Smooth muscle cell (in vitro differentiated cells): ENCODE measurements around the gene TYSND1. TPM values are rescaled to one million over a fixed set of nuclear protein-coding genes. Genes with fewer than 3 reads are reported as not detected.

Experiments used
- DNase-seq: peaks from one replicate; lab custom pipeline; 2025; ENCODE audit not compliant: unreplicated experiment; lab: John Stamatoyannopoulos, UW
- H2AFZ ChIP-seq: fragments of 200-600 bp; sonication (generic); 2 replicates; pipeline ENCODE4 v1.6.0; 2016; ENCODE audit warnings: antibody characterized with exemption, low read depth, mild to moderate bottlenecking
- H3F3A ChIP-seq: fragments of 200-600 bp; sonication (generic); 2 replicates; pipeline ENCODE4 v1.6.0; 2017; ENCODE audit warnings: antibody characterized with exemption, low read depth
- H3K27ac ChIP-seq: fragments of 200-600 bp; sonication (generic); 2 replicates; pipeline ENCODE4 v1.5.1; 2016; ENCODE audit warnings: low read depth, mild to moderate bottlenecking
- H3K27me3 ChIP-seq: fragments of 200-600 bp; sonication (generic); 2 replicates; pipeline ENCODE4 v1.6.1; 2016; ENCODE audit warnings: low read depth, mild to moderate bottlenecking
- H3K36me3 ChIP-seq: fragments of 200-600 bp; sonication (generic); 2 replicates; pipeline ENCODE4 v1.5.1; 2016; ENCODE audit warnings: low read depth
- H3K4me1 ChIP-seq: fragments of 200-600 bp; sonication (generic); 2 replicates; pipeline ENCODE4 v1.5.1; 2016; ENCODE audit warnings: low read depth
- H3K4me2 ChIP-seq: fragments of 200-600 bp; sonication (generic); 2 replicates; pipeline ENCODE4 v1.6.0; 2016; ENCODE audit warnings: mild to moderate bottlenecking
- H3K4me3 ChIP-seq: fragments of 200-600 bp; sonication (generic); 2 replicates; pipeline ENCODE4 v1.5.1; 2016; ENCODE audit warnings: mild to moderate bottlenecking
- H3K79me2 ChIP-seq: fragments of 200-600 bp; sonication (generic); 2 replicates; pipeline ENCODE4 v1.6.0; 2016; ENCODE audit warnings: low read depth, mild to moderate bottlenecking
- H3K9ac ChIP-seq: fragments of 200-600 bp; sonication (generic); 2 replicates; pipeline ENCODE4 v1.6.0; 2016; ENCODE audit warnings: low read depth
- H3K9me3 ChIP-seq: fragments of 200-600 bp; sonication (generic); replicated peaks from 2 replicates; pipeline ENCODE4 v1.5.1; 2016; ENCODE audit warnings: low read depth
- H4K20me1 ChIP-seq: fragments of 200-600 bp; sonication (generic); 2 replicates; pipeline ENCODE4 v1.6.0; 2016; ENCODE audit warnings: low read depth
- WGBS: methylation state at CpG from one replicate; pipeline ENCODE4 v1.1.7; 2016; ENCODE audit warnings: low lambda C conversion rate; 5-methylcytosine and 5-hydroxymethylcytosine counted together
- polyA plus RNA-seq: library from polyadenylated mRNA; unstranded; fragments of >200 nt; fragmentation: Nextera tagmentation; extraction: Ambion mirVana; gene quantifications from 2 replicates; pipeline ENCODE4 v1.2.1, GENCODE V29; 2016
- total RNA-seq: library from RNA; depleted of rRNA; stranded (reverse); fragments of >200 nt; gene quantifications from 2 replicates; pipeline ENCODE4 v1.2.3, GENCODE V29; 2014
- TF ChIP-seq, protein P1 (sequence below): fragments of 200-600 bp; sonication (generic); IDR thresholded peaks from 2 replicates; pipeline ENCODE4 v1.5.1; 2017; ENCODE audit warnings: borderline replicate concordance, mild to moderate bottlenecking, antibody characterized with exemption; ENCODE audit not compliant: insufficient read depth, poor library complexity, severe bottlenecking

Gene TYSND1
- total and polyA plus RNA-seq, 2 experiments from 2014 or later, result 4.5 to 4.9 TPM

DNA sequence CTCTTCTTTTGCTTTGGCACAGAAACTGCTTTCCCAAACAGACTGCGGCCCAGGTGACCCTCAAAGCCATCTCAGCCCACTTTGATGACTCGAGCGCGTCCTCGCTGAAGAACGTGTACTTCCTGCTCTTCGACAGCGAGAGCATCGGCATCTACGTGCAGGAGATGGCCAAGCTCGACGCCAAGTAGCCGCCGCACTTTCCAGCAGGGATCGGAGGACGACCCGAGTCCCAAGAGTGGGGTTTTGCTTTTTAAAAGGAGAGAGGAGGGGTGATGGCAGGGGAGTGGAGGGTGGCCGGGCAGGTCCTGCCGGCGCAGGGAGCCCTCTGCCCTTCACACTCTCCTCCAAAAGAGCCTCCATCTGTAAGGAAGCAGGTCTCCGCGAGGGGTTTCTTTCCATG is 35.0 kb downstream of the TYSND1 start:
- no peaks in the 10 kb centered on the region for H3K79me2 ChIP-seq
- H3K4me1 ChIP-seq, result no peaks in the 10 kb centered on the region
- TF ChIP-seq, protein P1, sequence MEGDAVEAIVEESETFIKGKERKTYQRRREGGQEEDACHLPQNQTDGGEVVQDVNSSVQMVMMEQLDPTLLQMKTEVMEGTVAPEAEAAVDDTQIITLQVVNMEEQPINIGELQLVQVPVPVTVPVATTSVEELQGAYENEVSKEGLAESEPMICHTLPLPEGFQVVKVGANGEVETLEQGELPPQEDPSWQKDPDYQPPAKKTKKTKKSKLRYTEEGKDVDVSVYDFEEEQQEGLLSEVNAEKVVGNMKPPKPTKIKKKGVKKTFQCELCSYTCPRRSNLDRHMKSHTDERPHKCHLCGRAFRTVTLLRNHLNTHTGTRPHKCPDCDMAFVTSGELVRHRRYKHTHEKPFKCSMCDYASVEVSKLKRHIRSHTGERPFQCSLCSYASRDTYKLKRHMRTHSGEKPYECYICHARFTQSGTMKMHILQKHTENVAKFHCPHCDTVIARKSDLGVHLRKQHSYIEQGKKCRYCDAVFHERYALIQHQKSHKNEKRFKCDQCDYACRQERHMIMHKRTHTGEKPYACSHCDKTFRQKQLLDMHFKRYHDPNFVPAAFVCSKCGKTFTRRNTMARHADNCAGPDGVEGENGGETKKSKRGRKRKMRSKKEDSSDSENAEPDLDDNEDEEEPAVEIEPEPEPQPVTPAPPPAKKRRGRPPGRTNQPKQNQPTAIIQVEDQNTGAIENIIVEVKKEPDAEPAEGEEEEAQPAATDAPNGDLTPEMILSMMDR, result no peak
- no peak overlapping the region for H3K9ac ChIP-seq
- 98% methylated on average over 22 of the region's 22 CpGs for WGBS
- H3K27me3 ChIP-seq, result no peaks in the 10 kb centered on the region
- no peaks in the 10 kb centered on the region for H3F3A ChIP-seq
- H3K27ac ChIP-seq, result no peak overlapping the region
- H3K4me3 ChIP-seq, result no peak overlapping the region
- no peaks in the 10 kb centered on the region for H3K9me3 ChIP-seq
- no peak overlapping the region for H3K4me2 ChIP-seq
- H2AFZ ChIP-seq, result no peak overlapping the region
- H4K20me1 ChIP-seq, result no peaks in the 10 kb centered on the region
- no peaks in the 10 kb centered on the region for H3K36me3 ChIP-seq
- DNase-seq, result no peak

DNA sequence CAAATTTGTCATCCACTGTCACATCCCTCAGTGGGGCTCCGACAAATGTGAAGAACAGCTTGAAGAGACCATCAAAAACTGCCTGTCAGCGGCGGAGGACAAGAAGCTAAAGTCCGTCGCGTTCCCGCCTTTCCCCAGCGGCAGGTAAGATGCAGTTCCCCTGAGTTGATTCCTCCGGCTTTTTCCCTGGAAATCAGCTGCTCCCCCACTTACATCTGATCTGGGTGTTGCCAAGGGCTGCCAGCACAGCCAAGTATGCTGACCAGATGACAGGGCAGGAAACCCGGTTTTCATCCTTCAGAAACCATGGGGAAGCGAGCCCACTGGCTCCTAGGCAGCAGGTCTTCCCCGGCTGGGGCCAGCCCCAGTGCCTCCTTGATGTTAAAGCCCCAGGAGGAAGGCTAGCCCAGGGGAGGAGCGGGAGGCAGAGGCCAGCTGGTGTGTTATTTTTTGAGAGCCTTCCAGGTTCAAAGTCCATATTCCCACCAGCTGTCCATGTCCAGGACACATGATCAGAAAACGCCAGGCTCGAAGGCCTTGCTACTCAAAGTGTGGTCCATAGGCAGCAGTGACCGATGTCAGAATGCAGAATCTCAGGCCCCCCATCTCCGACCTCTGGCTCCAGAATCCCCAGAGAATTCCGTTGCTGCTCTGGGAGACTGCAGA is 37.3 kb downstream of the TYSND1 start:
- TF ChIP-seq, protein P1, result no peak
- Histone ChIP-seq H2AFZ (no peak overlapping the region), H3K9me3 (no peaks in the 10 kb centered on the region), H3K27ac (no peak overlapping the region), H3K36me3 (no peaks in the 10 kb centered on the region), H3F3A (no peaks in the 10 kb centered on the region), H3K4me3 (no peak overlapping the region), H3K27me3 (no peaks in the 10 kb centered on the region), H3K79me2 (no peaks in the 10 kb centered on the region), H3K4me2 (no peak overlapping the region), H3K4me1 (no peaks in the 10 kb centered on the region), H4K20me1 (no peaks in the 10 kb centered on the region), H3K9ac (no peak overlapping the region)
- DNase-seq, result no peak
- 96% methylated on average over 18 of the region's 18 CpGs for WGBS

DNA sequence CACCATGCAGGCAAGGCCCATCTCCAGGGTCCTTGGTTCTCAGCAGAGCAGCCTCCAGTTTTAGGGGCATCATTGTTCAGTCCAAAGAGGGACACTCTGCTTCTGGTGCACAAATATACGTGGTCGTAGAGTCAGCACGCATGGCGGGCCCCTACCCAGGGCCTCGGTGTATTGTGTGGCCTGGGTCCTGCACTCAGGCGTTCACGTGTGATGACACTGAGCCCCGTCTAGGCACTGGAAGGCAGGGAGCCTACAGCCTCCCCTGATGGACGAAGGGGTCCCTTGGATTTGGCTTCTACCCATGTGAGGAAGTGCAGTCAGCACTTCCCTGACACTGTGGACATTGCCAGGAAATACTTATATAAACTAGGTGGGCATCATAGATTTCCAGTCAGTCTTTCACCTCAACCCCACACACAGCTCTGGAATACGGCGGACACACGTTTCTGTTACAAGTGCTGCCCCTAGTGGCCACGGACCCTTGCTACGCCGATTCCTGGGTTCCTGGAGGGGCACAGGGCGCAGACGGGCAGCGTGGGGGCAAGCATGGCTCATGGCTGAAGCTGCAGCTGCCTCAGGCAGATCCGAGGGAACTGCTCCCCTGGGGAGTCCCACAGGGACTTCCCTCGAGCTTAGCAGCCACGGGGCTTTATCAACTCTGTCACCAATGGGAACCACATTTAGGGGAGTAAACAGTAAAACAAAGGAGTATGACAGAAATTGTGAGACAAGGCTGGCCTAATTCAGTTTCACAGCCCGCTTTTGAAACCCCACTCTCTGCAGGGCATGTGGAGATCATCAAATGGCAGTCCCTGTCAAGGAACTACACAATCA is 39.3 kb downstream of the TYSND1 start:
- H3F3A ChIP-seq, result no peaks in the 10 kb centered on the region
- no peaks in the 10 kb centered on the region for H3K9me3 ChIP-seq
- no peak for DNase-seq
- H4K20me1 ChIP-seq, result no peaks in the 10 kb centered on the region
- no peak overlapping the region for H2AFZ ChIP-seq
- 65% methylated on average over 22 of the region's 22 CpGs for WGBS
- no peak overlapping the region for H3K27ac ChIP-seq
- no peaks in the 10 kb centered on the region for H3K4me1 ChIP-seq
- no peak overlapping the region for H3K4me2 ChIP-seq
- no peaks in the 10 kb centered on the region for H3K79me2 ChIP-seq
- H3K9ac ChIP-seq, result no peak overlapping the region
- TF ChIP-seq, protein P1, result peak; percentile 47
- H3K27me3 ChIP-seq, result no peaks in the 10 kb centered on the region
- H3K4me3 ChIP-seq, result no peak overlapping the region
- H3K36me3 ChIP-seq, result no peaks in the 10 kb centered on the region
